IMR-90 (cell line): ENCODE measurements around the gene PAQR4. TPM values are rescaled to one million over a fixed set of nuclear protein-coding genes. Genes with fewer than 3 reads are reported as not detected.
A peak's percentile ranks its signal among the peaks of the same experiment; 100 is the strongest.

ENCODE experiments used
- ATAC-seq: fragments of 200-7000 bp; cut with Tn5 transposase; 2 replicates; pipeline ENCODE4 v1.9.1; 2020; ENCODE audit warnings: low read depth, mild to moderate bottlenecking, moderate library complexity
- BruUV-seq: library from RNA; stranded (reverse); fragments of 400-500 nt; replicated peaks from 2 replicates; lab custom pipeline; 2021; lab: Mats Ljungman, UMichigan
- CTCF ChIA-PET: fragments of 300-600 bp; formaldehyde crosslinking; extraction: SDS; loops from one replicate; lab custom pipeline; 2021; ENCODE audit warnings: antibody characterized with exemption; lab: Yijun Ruan, JAX
- POLR2A ChIA-PET: fragments of 300-600 bp; sonication (Branson Sonifier 250); formaldehyde crosslinking; loops from one replicate; lab custom pipeline; 2022; ENCODE audit warnings: antibody characterized with exemption; ENCODE audit not compliant: unreplicated experiment; lab: Charles Lee
- DNase-seq: peaks from one replicate; pipeline ENCODE4 v3.0.0; 2013
- H2AFZ ChIP-seq: replicated peaks from 2 replicates; pipeline ENCODE3; 2013; ENCODE audit warnings: low read length, mild to moderate bottlenecking; ENCODE audit not compliant: poor library complexity
- H2AK5ac ChIP-seq: 2 replicates; pipeline ENCODE4 v1.6.1; 2013; ENCODE audit warnings: low read depth, low read length, inconsistent platforms
- H2AK9ac ChIP-seq: replicated peaks from 2 replicates; pipeline ENCODE3; 2013; ENCODE audit warnings: mild to moderate bottlenecking, low read depth, low read length, moderate library complexity; ENCODE audit not compliant: poor library complexity
- H2BK120ac ChIP-seq: 2 replicates; pipeline ENCODE4 v1.6.1; 2013; ENCODE audit warnings: low read depth, low read length, inconsistent platforms
- H2BK15ac ChIP-seq: 3 replicates; pipeline ENCODE4 v1.6.1; 2013; ENCODE audit warnings: low read depth, low read length, inconsistent platforms
- H2BK20ac ChIP-seq: 2 replicates; pipeline ENCODE4 v1.6.1; 2013; ENCODE audit warnings: low read depth, mild to moderate bottlenecking, inconsistent platforms, low read length, moderate library complexity
- H2BK5ac ChIP-seq: 2 replicates; pipeline ENCODE4 v1.6.1; 2013; ENCODE audit warnings: mild to moderate bottlenecking, low read depth, low read length, inconsistent platforms; ENCODE audit not compliant: poor library complexity, severe bottlenecking
- H3K14ac ChIP-seq: replicated peaks from 2 replicates; pipeline ENCODE4 v1.6.1; 2013; ENCODE audit warnings: low read depth, low read length, inconsistent platforms
- H3K18ac ChIP-seq: 2 replicates; pipeline ENCODE4 v1.6.1; 2013; ENCODE audit warnings: low read depth, low read length, control low read depth
- H3K23ac ChIP-seq: 2 replicates; pipeline ENCODE4 v1.6.1; 2013; ENCODE audit warnings: low read depth, low read length, inconsistent platforms
- H3K27ac ChIP-seq: 2 replicates; pipeline ENCODE4 v1.5.1; 2013; ENCODE audit warnings: mild to moderate bottlenecking, control low read depth, low read length; ENCODE audit not compliant: insufficient read depth
- H3K27me3 ChIP-seq: 2 replicates; pipeline ENCODE4 v1.6.1; 2013; ENCODE audit warnings: low read length; ENCODE audit not compliant: control insufficient read depth, insufficient read depth
- H3K36me3 ChIP-seq: 2 replicates; pipeline ENCODE4 v1.6.1; 2013; ENCODE audit warnings: low read length, mixed read lengths; ENCODE audit not compliant: control insufficient read depth, insufficient read depth
- H3K4ac ChIP-seq: 2 replicates; pipeline ENCODE4 v1.6.1; 2013; ENCODE audit warnings: low read depth, low read length, inconsistent platforms
- H3K4me1 ChIP-seq: 2 replicates; pipeline ENCODE4 v1.6.1; 2013; ENCODE audit warnings: low read length, mixed read lengths; ENCODE audit not compliant: control insufficient read depth, insufficient read depth
- H3K4me2 ChIP-seq: 2 replicates; pipeline ENCODE4 v1.6.1; 2013; ENCODE audit warnings: low read depth, mild to moderate bottlenecking, control low read depth, low read length, moderate library complexity
- H3K4me3 ChIP-seq: 2 replicates; pipeline ENCODE4 v1.5.1; 2013; ENCODE audit warnings: low read depth, mild to moderate bottlenecking, control low read depth, low read length, moderate library complexity; ENCODE audit not compliant: insufficient read depth
- H3K56ac ChIP-seq: 2 replicates; pipeline ENCODE4 v1.6.1; 2013; ENCODE audit warnings: low read length, inconsistent platforms; ENCODE audit not compliant: insufficient read depth; ENCODE audit errors: extremely low read depth
- H3K79me1 ChIP-seq, 2 experiments: 2 replicates each; pipeline ENCODE4 v1.6.1; 2013; ENCODE audit warnings: low read length in 2 of 2, inconsistent platforms in 1 of 2, low read depth in 1 of 2
- H3K9ac ChIP-seq: 2 replicates; pipeline ENCODE4 v1.6.1; 2013; ENCODE audit warnings: low read depth, low read length, control low read depth
- H3K9me1 ChIP-seq: 2 replicates; pipeline ENCODE4 v1.6.1; 2013; ENCODE audit warnings: low read length, inconsistent platforms; ENCODE audit not compliant: insufficient read depth
- H3K9me3 ChIP-seq: 2 replicates; pipeline ENCODE4 v1.6.1; 2013; ENCODE audit warnings: low read length; ENCODE audit not compliant: control insufficient read depth, insufficient read depth
- H4K20me1 ChIP-seq: 2 replicates; pipeline ENCODE4 v1.6.1; 2013; ENCODE audit warnings: low read length, inconsistent platforms; ENCODE audit not compliant: insufficient read depth
- H4K5ac ChIP-seq: 2 replicates; pipeline ENCODE4 v1.6.1; 2013; ENCODE audit warnings: mild to moderate bottlenecking, low read depth, low read length, control low read depth
- H4K8ac ChIP-seq, 2 experiments: 2 replicates each; pipeline ENCODE4 v1.6.1; 2013; ENCODE audit warnings: low read depth in 2 of 2, low read length in 2 of 2, control low read depth in 1 of 2, inconsistent platforms in 1 of 2
- H4K91ac ChIP-seq: 2 replicates; pipeline ENCODE4 v1.6.1; 2013; ENCODE audit warnings: low read depth, low read length, inconsistent platforms; ENCODE audit not compliant: insufficient read depth
- CTCF ChIP-seq: conservative IDR thresholded peaks from 2 replicates; pipeline ENCODE4 v1.5.1; 2012; ENCODE audit warnings: mild to moderate bottlenecking, low read depth, low read length, improper control_type of control experiment
- ELK1 ChIP-seq: fragments of 150-350 bp; IDR thresholded peaks from 2 replicates; pipeline ENCODE4 v1.6.1; 2016; ENCODE audit warnings: low read depth, mild to moderate bottlenecking, low read length, moderate library complexity, borderline replicate concordance
- MXI1 ChIP-seq: IDR thresholded peaks from 2 replicates; pipeline ENCODE4 v1.6.1; 2012; ENCODE audit warnings: low read depth, mild to moderate bottlenecking, low read length, moderate library complexity, borderline replicate concordance
- RAD21 ChIP-seq: IDR thresholded peaks from 2 replicates; pipeline ENCODE4 v1.6.1; 2012; ENCODE audit warnings: low read length, improper control_type of control experiment
- SMC3 ChIP-seq: fragments of 150-350 bp; IDR thresholded peaks from 2 replicates; pipeline ENCODE4 v1.6.1; 2016; ENCODE audit warnings: low read depth, mild to moderate bottlenecking, antibody characterized with exemption, low read length, moderate library complexity
- WGBS, 2 experiments: methylation state at CpG; one replicate each; pipeline versions ENCODE4 v1.1.5 to v1.1.7; 2013; ENCODE audit warnings: missing lambda C conversion rate in 2 of 2; ENCODE audit not compliant: insufficient read length in 1 of 2; ENCODE audit errors: extremely low coverage in 2 of 2; 5-methylcytosine and 5-hydroxymethylcytosine counted together
- dilution Hi-C: fragments of 300-500 bp; cut with HindIII; formaldehyde crosslinking; loops from one replicate; pipeline ENCODE4 v1.14.3; 2018; ENCODE audit warnings: low sequenced_read_pairs; ENCODE audit not compliant: unreplicated experiment
- in situ Hi-C: fragments of 300-500 bp; cut with MboI; formaldehyde crosslinking; loops from 3 replicates; pipeline ENCODE4 v1.14.3; 2019; ENCODE audit warnings: low sequenced_read_pairs, inconsistent platforms, mixed read lengths
- intact Hi-C: fragments of 100-400 bp; cut with micrococcal nuclease; formaldehyde crosslinking; loops from 2 replicates; pipeline ENCODE4 v1.10.0; 2022
- polyA plus RNA-seq, 3 experiments: library from polyadenylated mRNA; depleted of rRNA; stranded (reverse); fragments of >200 nt; gene quantifications; 2 replicates each; pipeline ENCODE4 v1.2.3, GENCODE V29; 2012; ENCODE audit warnings: low replicate concordance in 1 of 3
- total RNA-seq: library from RNA; depleted of rRNA; stranded (reverse); fragments of >200 nt; gene quantifications from 2 replicates; pipeline ENCODE4 v1.2.3, GENCODE V29; 2012

PAQR4 gene
- total and polyA plus RNA-seq, 2 of the 4 experiments (the other 2 are of a cell fraction): 2.2 to 10.0 TPM

GRCh38 chr16:2927010-2927646 is 42.0 kb upstream of the PAQR4 start:
- Histone ChIP-seq H3K27me3 (no peaks in the 10 kb centered on the region), H4K5ac (no peak overlapping the region), H3K9me3 (no peaks in the 10 kb centered on the region), H4K8ac (peak overlapping the region in 1 of 2 experiments; percentile 74; a peak in 1 of 4 replicates), H2AK9ac (peak overlapping the region; percentile 73), H2AK5ac (no peak overlapping the region), H3K36me3 (peaks cover 24% of the 10 kb centered on the region), H3K56ac (no peak overlapping the region), H3K9me1 (no peaks in the 10 kb centered on the region), H3K27ac (no peak overlapping the region), H3K4me2 (peak overlapping the region; percentile 59), H4K91ac (no peak overlapping the region), H3K79me1 (peaks cover 6 to 35% of the 10 kb centered on the region in 2 experiments), H3K4me1 (no peaks in the 10 kb centered on the region), H3K4ac (0 out of 2 replicates have a peak overlapping the region, but pooled peaks have one; percentile 57), H2BK5ac (no peak overlapping the region), H3K9ac (no peak overlapping the region), H2AFZ (peak overlapping the region; percentile 86), H4K20me1 (peaks cover 6% of the 10 kb centered on the region; the same call in 1 of the 2 replicates), H3K23ac (no peak overlapping the region), H2BK20ac (no peak overlapping the region), H3K18ac (no peak overlapping the region), H3K4me3 (no peak overlapping the region), H2BK120ac (no peak overlapping the region), H3K14ac (no peak overlapping the region), H2BK15ac (no peak overlapping the region)
- ATAC-seq (peak; percentile 99), DNase-seq (peak; percentile 80)
- dilution Hi-C loops (no loop called here), intact Hi-C loops (no loop called here), in situ Hi-C loops (no loop called here)
- ChIA-PET CTCF (interaction anchor here (0.6 to 1.2 kb wide), 7 partner anchors 10 to 88 kb away, joined by 3 to 5 read pairs (median 3); no protein-coding TSS in a partner anchor), POLR2A (no interaction called here)
- no TSS peak for BruUV-seq
- WGBS, 2 experiments: 22% methylated on average over 7 of the region's 19 CpGs; no CpG with 5 or more reads in 1 of the 2 experiments
- TF ChIP-seq SMC3 (peak; percentile 56; the same call in 1 of the 2 replicates), ELK1 (no peak), MXI1 (no peak), CTCF (peak; percentile 95), RAD21 (peak; percentile 75)
